ENCODE measurements around the gene NT5C1A.

The NT5C1A gene

DNA sequence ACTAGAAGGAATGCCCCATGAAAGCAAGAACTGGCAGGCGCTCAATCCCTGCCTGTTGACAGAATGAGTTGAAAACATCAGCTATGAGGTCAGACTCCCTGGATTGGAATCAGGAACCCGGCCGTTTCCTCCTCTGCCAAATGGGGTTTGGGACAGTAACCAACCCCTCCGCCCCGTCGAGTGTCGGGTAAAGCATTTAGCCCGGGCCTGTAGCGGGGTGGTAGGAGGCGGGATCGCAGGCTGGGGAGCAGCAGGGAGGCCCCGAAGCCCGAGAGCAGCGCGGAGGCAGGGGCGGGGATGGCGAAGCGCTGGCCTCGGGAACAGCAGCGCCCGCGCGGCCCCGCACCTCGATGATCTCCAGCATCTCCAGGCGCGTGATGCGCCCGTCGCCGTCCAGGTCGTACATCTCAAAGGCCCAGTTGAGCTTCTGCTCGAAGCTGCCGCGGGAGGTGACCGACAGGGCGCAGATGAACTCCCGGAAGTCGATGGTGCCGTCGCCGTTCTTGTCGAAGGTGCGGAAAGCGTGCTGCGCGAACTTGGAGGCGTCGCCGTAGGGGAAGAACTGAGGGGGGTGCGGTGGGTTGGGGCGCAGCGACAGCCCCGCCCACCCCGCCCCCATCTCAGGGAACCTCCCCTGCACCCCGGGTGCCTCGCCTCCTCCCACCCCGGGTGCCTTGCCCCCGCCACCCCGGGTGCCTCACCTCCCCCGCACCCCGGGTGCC is 11.8 kb upstream of the NT5C1A start:
- H3K4me3 ChIP-seq (replicated peaks; ENCODE audit: low read depth, low read length): no peak overlapping the region
- TF ChIP-seq, protein P1, sequence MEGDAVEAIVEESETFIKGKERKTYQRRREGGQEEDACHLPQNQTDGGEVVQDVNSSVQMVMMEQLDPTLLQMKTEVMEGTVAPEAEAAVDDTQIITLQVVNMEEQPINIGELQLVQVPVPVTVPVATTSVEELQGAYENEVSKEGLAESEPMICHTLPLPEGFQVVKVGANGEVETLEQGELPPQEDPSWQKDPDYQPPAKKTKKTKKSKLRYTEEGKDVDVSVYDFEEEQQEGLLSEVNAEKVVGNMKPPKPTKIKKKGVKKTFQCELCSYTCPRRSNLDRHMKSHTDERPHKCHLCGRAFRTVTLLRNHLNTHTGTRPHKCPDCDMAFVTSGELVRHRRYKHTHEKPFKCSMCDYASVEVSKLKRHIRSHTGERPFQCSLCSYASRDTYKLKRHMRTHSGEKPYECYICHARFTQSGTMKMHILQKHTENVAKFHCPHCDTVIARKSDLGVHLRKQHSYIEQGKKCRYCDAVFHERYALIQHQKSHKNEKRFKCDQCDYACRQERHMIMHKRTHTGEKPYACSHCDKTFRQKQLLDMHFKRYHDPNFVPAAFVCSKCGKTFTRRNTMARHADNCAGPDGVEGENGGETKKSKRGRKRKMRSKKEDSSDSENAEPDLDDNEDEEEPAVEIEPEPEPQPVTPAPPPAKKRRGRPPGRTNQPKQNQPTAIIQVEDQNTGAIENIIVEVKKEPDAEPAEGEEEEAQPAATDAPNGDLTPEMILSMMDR (IDR thresholded peaks at IDR 0.05; ENCODE audit: low read length, missing control alignments): no peak
- no peak for DNase-seq (ENCODE audit: low read depth)

DNA sequence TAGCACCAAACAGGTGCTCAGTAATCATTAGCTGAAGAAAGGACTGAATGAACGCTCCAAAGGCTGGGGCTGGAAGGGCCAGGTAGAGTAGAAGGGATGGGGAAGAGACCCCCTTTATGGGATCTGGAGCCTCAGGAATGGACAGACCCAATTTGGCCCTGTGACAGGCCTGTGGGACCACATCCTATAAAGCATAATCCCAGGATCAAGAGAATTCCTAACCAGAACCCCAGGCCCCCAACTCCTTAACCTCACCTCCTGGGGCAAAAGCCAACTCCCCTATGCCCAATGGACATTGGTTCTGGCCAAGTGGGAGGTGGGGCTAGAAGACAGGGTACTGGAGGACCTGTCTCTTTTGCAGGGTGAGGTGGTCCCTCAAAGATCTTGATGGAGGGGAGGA is 10.1 kb upstream of the NT5C1A start:
- no peak overlapping the region for H3K4me3 ChIP-seq (replicated peaks; ENCODE audit: low read depth, low read length)
- TF ChIP-seq, protein P1 (IDR thresholded peaks at IDR 0.05; ENCODE audit: low read length, missing control alignments): no peak
- no peak for DNase-seq (ENCODE audit: low read depth)

DNA sequence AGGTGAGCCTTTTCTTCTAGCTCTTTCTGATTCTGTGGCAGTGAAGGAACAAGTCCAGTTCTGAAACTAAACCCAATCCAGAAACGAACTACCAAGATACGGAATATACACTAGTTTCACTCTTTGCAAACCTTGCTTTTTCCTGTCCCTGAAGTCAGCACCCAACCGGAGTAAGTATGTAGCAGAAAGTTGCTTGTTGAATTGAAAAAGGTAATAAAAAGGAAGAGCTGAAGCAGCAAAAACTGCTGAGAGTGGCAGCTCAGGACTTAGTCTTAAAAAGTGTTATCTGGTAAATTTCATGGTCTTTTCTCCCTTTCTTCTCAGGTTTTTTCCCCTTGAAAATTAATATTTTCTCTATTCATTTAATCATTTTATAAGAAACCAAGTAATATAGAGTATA is 9.4 kb upstream of the NT5C1A start:
- TF ChIP-seq, protein P1 (IDR thresholded peaks at IDR 0.05; ENCODE audit: low read length, missing control alignments): no peak
- DNase-seq (ENCODE audit: low read depth): no peak
- no peak overlapping the region for H3K4me3 ChIP-seq (replicated peaks; ENCODE audit: low read depth, low read length)

GRCh38 chr1:39680751-39681150 is 8.8 kb upstream of the NT5C1A start:
- H3K4me3 ChIP-seq (replicated peaks; ENCODE audit: low read depth, low read length): no peak overlapping the region
- TF ChIP-seq, protein P1 (IDR thresholded peaks at IDR 0.05; ENCODE audit: low read length, missing control alignments): no peak
- DNase-seq (ENCODE audit: low read depth): no peak

DNA sequence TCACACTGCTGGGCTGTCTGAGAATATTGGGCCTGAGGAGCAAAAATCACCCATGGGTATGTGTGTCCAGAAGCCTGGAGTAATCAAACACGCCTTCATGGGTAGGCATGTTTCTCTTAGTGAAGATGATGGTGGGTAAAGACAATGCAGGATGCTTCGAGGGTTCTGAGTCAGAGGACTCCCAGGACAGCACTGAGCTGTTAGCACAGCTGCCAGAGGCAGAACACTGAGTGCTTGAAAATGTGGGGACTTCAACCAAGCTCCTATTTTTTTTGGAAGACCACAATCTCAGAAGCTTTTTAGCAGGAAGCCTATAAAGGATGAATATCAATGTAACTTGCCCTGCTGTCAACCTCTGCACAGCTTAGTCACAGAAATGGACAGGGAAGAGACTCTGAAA is 7.9 kb upstream of the NT5C1A start:
- TF ChIP-seq, protein P1 (IDR thresholded peaks at IDR 0.05; ENCODE audit: low read length, missing control alignments): no peak
- no peak for DNase-seq (ENCODE audit: low read depth)
- H3K4me3 ChIP-seq (replicated peaks; ENCODE audit: low read depth, low read length): no peak overlapping the region

DNA sequence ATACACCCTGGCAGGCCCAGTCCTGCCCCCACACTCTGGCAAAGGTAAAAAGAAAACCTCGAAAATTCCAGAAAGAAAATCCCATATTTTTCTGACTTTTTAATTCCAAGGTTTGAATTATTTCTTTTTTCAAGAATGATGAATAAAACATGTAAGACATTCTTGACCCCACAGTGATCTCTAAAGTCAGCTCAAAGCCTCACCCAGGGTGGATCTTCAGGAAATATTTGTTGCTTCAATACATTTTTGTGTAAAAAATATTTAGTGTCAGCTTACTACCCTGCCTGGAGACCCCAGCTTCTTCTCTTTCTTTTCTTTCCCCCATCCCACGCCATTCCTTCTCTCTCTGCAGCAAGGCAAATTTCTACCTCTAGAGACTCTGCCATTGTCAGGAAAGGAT is 7.0 kb upstream of the NT5C1A start:
- DNase-seq (ENCODE audit: low read depth): no peak
- TF ChIP-seq, protein P1 (IDR thresholded peaks at IDR 0.05; ENCODE audit: low read length, missing control alignments): no peak
- H3K4me3 ChIP-seq (replicated peaks; ENCODE audit: low read depth, low read length): no peak overlapping the region

- no peak for DNase-seq (ENCODE audit: low read depth)
- TF ChIP-seq, protein P1 (IDR thresholded peaks at IDR 0.05; ENCODE audit: low read length, missing control alignments): no peak
- H3K4me3 ChIP-seq (replicated peaks; ENCODE audit: low read depth, low read length): no peak overlapping the region
These were observed 5.7 kb upstream of the NT5C1A start for GRCh38 chr1:39677645-39678044.
